ENCODE measurements around the gene UST.

DNA sequence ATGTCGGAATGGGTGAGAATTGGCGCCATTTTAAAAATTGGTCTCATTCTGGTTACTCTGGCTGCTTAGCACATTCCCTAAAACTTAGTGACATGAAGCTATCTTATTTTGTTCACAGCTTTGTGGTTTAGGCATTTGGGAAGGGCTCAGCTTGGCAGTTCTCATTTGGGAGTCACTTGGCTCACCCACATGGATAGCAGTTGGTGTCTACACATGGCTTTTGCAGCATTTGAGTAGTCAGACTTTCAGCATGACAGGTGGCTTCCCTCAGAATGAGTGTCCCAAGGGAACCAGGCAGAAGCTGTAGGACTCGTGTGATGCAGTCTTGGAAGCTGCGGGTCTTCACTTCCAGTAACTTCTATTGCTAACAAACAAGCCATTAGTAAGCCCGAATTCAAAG is 64.6 kb downstream of the UST start:
- TF ChIP-seq, protein P1, sequence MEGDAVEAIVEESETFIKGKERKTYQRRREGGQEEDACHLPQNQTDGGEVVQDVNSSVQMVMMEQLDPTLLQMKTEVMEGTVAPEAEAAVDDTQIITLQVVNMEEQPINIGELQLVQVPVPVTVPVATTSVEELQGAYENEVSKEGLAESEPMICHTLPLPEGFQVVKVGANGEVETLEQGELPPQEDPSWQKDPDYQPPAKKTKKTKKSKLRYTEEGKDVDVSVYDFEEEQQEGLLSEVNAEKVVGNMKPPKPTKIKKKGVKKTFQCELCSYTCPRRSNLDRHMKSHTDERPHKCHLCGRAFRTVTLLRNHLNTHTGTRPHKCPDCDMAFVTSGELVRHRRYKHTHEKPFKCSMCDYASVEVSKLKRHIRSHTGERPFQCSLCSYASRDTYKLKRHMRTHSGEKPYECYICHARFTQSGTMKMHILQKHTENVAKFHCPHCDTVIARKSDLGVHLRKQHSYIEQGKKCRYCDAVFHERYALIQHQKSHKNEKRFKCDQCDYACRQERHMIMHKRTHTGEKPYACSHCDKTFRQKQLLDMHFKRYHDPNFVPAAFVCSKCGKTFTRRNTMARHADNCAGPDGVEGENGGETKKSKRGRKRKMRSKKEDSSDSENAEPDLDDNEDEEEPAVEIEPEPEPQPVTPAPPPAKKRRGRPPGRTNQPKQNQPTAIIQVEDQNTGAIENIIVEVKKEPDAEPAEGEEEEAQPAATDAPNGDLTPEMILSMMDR (IDR thresholded peaks at IDR 0.05), result no peak
- TF ChIP-seq EP300 (IDR thresholded peaks at IDR 0.05) (no peak), POLR2AphosphoS5 (IDR thresholded peaks at IDR 0.05) (no peak)
